GM12878 (cell line): ENCODE results near the gene CD300LG. TPM values are rescaled to one million over a fixed set of nuclear protein-coding genes. Genes with fewer than 3 reads are reported as not detected.

Experiments
- ATAC-seq: fragments of 200-7000 bp; cut with Tn5 transposase; 3 replicates; pipeline ENCODE4 v1.9.1; 2020; ENCODE audit warnings: mild to moderate bottlenecking, moderate library complexity
- BruUV-seq: library from RNA; stranded (reverse); fragments of 400-500 nt; replicated peaks from 2 replicates; lab custom pipeline; 2021; lab: Mats Ljungman, UMichigan
- CTCF ChIA-PET: fragments of 300-600 bp; sonication (Branson Sonifier 250); formaldehyde crosslinking; extraction: SDS; loops from one replicate; lab custom pipeline; 2021; ENCODE audit warnings: inconsistent platforms; lab: Yijun Ruan, JAX
- POLR2A ChIA-PET: fragments of 350-600 bp; formaldehyde crosslinking; extraction: SDS; loops from one replicate; lab custom pipeline; 2021; ENCODE audit warnings: inconsistent platforms; lab: Charles Lee
- RAD21 ChIA-PET: fragments of 300-600 bp; sonication (Branson Sonifier 250); formaldehyde crosslinking; loops from one replicate; lab custom pipeline; 2023; ENCODE audit warnings: antibody characterized with exemption; ENCODE audit not compliant: unreplicated experiment; lab: Charles Lee
- SMC1A ChIA-PET: fragments of 300-600 bp; sonication (Branson Sonifier 250); formaldehyde crosslinking; loops from one replicate; lab custom pipeline; 2023; ENCODE audit not compliant: unreplicated experiment, uncharacterized antibody; lab: Charles Lee
- DNase-seq: peaks from one replicate; pipeline ENCODE4 v3.0.0-alpha.2; 2011; ENCODE audit warnings: low read depth, low spot score
- FAIRE-seq: peaks from 3 replicates; lab custom pipeline; 2011; peaks lifted over from hg19 to GRCh38; lab: Jason Lieb, UNC
- H2AFZ ChIP-seq: 2 replicates; pipeline ENCODE4 v1.6.0; 2011; ENCODE audit warnings: low read depth, low read length, control low read depth; ENCODE audit not compliant: control insufficient read depth
- H3K27ac ChIP-seq: 2 replicates; pipeline ENCODE4 v1.5.1; 2011; ENCODE audit warnings: control low read depth; ENCODE audit not compliant: control insufficient read depth, insufficient read depth
- H3K27me3 ChIP-seq, 2 experiments: replicated peaks in 1 of 2; 2 replicates each; pipeline versions ENCODE4 v1.6.0 to v1.6.1; 2011; ENCODE audit warnings: low read length in 1 of 2; ENCODE audit not compliant: control insufficient read depth in 2 of 2, insufficient read depth in 2 of 2
- H3K36me3 ChIP-seq, 2 experiments: 2 replicates each; pipeline ENCODE4 v1.5.1; 2011; ENCODE audit warnings: low read length in 1 of 2; ENCODE audit not compliant: control insufficient read depth in 2 of 2, insufficient read depth in 2 of 2
- H3K4me1 ChIP-seq: 2 replicates; pipeline ENCODE4 v1.6.1; 2011; ENCODE audit warnings: mild to moderate bottlenecking, low read length, moderate library complexity, mixed read lengths; ENCODE audit not compliant: control insufficient read depth, insufficient read depth
- H3K4me2 ChIP-seq: 2 replicates; pipeline ENCODE4 v1.6.0; 2011; ENCODE audit warnings: control low read depth; ENCODE audit not compliant: control insufficient read depth, insufficient read depth
- H3K4me3 ChIP-seq: fragments of 200-600 bp; sonication (generic); 2 replicates; pipeline ENCODE4 v1.5.1; 2016
- H3K79me2 ChIP-seq: 2 replicates; pipeline ENCODE4 v1.6.0; 2011; ENCODE audit warnings: low read length; ENCODE audit not compliant: control insufficient read depth, insufficient read depth
- H3K9ac ChIP-seq: 2 replicates; pipeline ENCODE4 v1.8.0; 2011; ENCODE audit warnings: low read length, control low read depth, mixed read lengths; ENCODE audit not compliant: control insufficient read depth, insufficient read depth
- H3K9me3 ChIP-seq: replicated peaks from 3 replicates; pipeline ENCODE4 v1.5.1; 2011; ENCODE audit warnings: mild to moderate bottlenecking, low read length; ENCODE audit not compliant: control insufficient read depth, insufficient read depth
- H4K20me1 ChIP-seq: 2 replicates; pipeline ENCODE4 v1.6.0; 2011; ENCODE audit not compliant: control insufficient read depth, insufficient read depth
- CBX5 ChIP-seq: sonication (generic); IDR thresholded peaks from 2 replicates; pipeline ENCODE4 v1.6.1; 2016; ENCODE audit warnings: low read depth, moderate library complexity, mild to moderate bottlenecking, inconsistent platforms
- LARP7 ChIP-seq: fragments of 450-650 bp; IDR thresholded peaks from 2 replicates; pipeline ENCODE4 v1.6.1; 2017; ENCODE audit warnings: mild to moderate bottlenecking
- RBBP5 ChIP-seq: fragments of 200-600 bp; sonication (generic); conservative IDR thresholded peaks from 2 replicates; pipeline ENCODE4 v1.6.1; 2016
- SREBF2 ChIP-seq: IDR thresholded peaks from 2 replicates; pipeline ENCODE4 v1.6.1; 2012; ENCODE audit warnings: mild to moderate bottlenecking, low read length
- TBL1XR1 ChIP-seq: IDR thresholded peaks from 2 replicates; pipeline ENCODE4 v1.6.1; 2012; ENCODE audit warnings: low read depth, low read length, improper control_type of control experiment
- WGBS: methylation state at CpG from one replicate; pipeline ENCODE4 v1.1.6; 2016; ENCODE audit warnings: low lambda C conversion rate; ENCODE audit not compliant: insufficient replicate concordance, insufficient coverage; ENCODE audit errors: missing lambda C conversion rate; 5-methylcytosine and 5-hydroxymethylcytosine counted together
- in situ Hi-C: fragments of 300-500 bp; cut with MboI; formaldehyde crosslinking; loops from 9 replicates; pipeline ENCODE4 v1.14.3; 2018; ENCODE audit warnings: mixed read lengths
- intact Hi-C: fragments of 100-400 bp; cut with micrococcal nuclease; formaldehyde crosslinking; loops from one replicate; pipeline ENCODE4 v1.14.2; 2022; ENCODE audit not compliant: unreplicated experiment
- polyA plus RNA-seq, 11 experiments: library from polyadenylated mRNA; depleted of rRNA in 4 of 11; unstranded in 6 of 11; stranded (reverse) in 5 of 11; fragments of >200 nt; fragmentation: Nextera tagmentation in 4 of 11; fragmentation: Illumina TruSeq in 1 of 11; extraction: Ambion mirVana in 4 of 11; extraction: Trizol in 1 of 11; gene quantifications; 1 replicate in 1 of 11; 2 replicates in 10 of 11; pipeline versions ENCODE4 v1.2.1 to v1.2.3, GENCODE V29; 2011 to 2016; ENCODE audit warnings: inconsistent platforms in 2 of 11, missing spikeins in 2 of 11, low read depth in 1 of 11
- total RNA-seq, 4 experiments: library from RNA; depleted of rRNA in 3 of 4; stranded (reverse); fragments of >200 nt in 3 of 4; fragmentation: Illumina TruSeq in 1 of 4; extraction: Trizol in 1 of 4; gene quantifications; 2 replicates each; pipeline versions ENCODE4 v1.2.1 to v1.2.3, GENCODE V29; 2013 to 2021
- TF ChIP-seq, protein P1 (sequence below): fragments of 450-650 bp; IDR thresholded peaks from 2 replicates; pipeline ENCODE4 v1.6.1; 2016; ENCODE audit warnings: mild to moderate bottlenecking, moderate library complexity, borderline replicate concordance
- TF ChIP-seq, protein P2 (sequence below): fragments of 450-650 bp; IDR thresholded peaks from 2 replicates; pipeline ENCODE4 v1.6.1; 2017; ENCODE audit warnings: mild to moderate bottlenecking, moderate library complexity

CD300LG gene
- total and polyA plus RNA-seq, 10 of the 15 experiments (the other 5 are each of a cell fraction or from before 2014, with no cell fraction given), result not detected

DNA sequence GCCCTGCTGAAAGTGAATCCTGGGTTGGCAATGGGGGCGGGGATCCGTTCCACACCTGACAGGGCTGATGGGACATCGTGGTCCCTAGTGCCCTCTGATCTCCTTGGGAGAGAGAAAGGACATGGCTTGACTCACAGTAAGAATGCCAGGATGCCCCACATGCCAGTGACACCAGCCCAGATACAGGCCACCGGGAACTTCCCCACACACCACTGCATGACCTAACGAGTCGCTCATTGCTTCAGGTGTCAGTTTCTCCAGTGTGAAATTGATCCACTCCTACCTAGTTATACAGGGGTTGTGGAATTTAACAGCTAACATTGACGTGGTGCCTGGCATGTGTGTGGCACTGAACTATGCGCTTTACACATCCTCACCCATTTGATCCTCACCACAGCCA is 7.5 kb downstream of the CD300LG start (continued):
- TF ChIP-seq, protein P1, sequence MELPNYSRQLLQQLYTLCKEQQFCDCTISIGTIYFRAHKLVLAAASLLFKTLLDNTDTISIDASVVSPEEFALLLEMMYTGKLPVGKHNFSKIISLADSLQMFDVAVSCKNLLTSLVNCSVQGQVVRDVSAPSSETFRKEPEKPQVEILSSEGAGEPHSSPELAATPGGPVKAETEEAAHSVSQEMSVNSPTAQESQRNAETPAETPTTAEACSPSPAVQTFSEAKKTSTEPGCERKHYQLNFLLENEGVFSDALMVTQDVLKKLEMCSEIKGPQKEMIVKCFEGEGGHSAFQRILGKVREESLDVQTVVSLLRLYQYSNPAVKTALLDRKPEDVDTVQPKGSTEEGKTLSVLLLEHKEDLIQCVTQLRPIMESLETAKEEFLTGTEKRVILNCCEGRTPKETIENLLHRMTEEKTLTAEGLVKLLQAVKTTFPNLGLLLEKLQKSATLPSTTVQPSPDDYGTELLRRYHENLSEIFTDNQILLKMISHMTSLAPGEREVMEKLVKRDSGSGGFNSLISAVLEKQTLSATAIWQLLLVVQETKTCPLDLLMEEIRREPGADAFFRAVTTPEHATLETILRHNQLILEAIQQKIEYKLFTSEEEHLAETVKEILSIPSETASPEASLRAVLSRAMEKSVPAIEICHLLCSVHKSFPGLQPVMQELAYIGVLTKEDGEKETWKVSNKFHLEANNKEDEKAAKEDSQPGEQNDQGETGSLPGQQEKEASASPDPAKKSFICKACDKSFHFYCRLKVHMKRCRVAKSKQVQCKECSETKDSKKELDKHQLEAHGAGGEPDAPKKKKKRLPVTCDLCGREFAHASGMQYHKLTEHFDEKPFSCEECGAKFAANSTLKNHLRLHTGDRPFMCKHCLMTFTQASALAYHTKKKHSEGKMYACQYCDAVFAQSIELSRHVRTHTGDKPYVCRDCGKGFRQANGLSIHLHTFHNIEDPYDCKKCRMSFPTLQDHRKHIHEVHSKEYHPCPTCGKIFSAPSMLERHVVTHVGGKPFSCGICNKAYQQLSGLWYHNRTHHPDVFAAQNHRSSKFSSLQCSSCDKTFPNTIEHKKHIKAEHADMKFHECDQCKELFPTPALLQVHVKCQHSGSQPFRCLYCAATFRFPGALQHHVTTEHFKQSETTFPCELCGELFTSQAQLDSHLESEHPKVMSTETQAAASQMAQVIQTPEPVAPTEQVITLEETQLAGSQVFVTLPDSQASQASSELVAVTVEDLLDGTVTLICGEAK, result no peak
- TF ChIP-seq RBBP5, result no peak
- no peak for TF ChIP-seq CBX5
- no peak for TF ChIP-seq LARP7
- TF ChIP-seq, all 136 proteins: peak for 0

DNA sequence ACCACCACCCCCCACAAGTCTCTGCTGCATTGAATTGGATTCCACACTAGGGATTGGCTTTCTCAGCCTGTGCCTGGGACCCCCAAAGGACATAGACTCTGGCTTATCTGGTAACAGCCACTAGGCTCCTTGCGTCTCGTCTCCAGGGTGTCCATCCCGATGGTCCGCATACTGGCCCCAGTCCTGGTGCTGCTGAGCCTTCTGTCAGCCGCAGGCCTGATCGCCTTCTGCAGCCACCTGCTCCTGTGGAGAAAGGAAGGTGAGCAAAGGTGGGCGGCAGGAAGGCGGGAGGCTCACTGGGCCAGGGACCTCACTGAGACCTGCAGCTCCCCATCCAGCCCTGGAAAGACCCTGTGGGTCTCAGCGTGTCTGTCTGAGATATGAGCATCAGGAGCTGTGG is 8.1 kb downstream of the CD300LG start:
- RAD21 ChIA-PET, result no interaction called here
- Histone ChIP-seq H4K20me1 (no peaks in the 10 kb centered on the region), H3K4me3 (no peak overlapping the region), H3K4me2 (no peak overlapping the region), H3K79me2 (no peaks in the 10 kb centered on the region), H3K27me3 (no peaks in the 10 kb centered on the region; a peak in 3 of 4 replicates), H3K4me1 (no peaks in the 10 kb centered on the region), H3K9ac (no peak overlapping the region)
- no peak for ATAC-seq
- no peak for FAIRE-seq
- WGBS, result 55% methylated on average over 9 of the region's 9 CpGs
- no peak for DNase-seq
- intact Hi-C loops, result no loop called here
- no peak for TF ChIP-seq TBL1XR1
- no peak for TF ChIP-seq SREBF2
- TF ChIP-seq, protein P2, sequence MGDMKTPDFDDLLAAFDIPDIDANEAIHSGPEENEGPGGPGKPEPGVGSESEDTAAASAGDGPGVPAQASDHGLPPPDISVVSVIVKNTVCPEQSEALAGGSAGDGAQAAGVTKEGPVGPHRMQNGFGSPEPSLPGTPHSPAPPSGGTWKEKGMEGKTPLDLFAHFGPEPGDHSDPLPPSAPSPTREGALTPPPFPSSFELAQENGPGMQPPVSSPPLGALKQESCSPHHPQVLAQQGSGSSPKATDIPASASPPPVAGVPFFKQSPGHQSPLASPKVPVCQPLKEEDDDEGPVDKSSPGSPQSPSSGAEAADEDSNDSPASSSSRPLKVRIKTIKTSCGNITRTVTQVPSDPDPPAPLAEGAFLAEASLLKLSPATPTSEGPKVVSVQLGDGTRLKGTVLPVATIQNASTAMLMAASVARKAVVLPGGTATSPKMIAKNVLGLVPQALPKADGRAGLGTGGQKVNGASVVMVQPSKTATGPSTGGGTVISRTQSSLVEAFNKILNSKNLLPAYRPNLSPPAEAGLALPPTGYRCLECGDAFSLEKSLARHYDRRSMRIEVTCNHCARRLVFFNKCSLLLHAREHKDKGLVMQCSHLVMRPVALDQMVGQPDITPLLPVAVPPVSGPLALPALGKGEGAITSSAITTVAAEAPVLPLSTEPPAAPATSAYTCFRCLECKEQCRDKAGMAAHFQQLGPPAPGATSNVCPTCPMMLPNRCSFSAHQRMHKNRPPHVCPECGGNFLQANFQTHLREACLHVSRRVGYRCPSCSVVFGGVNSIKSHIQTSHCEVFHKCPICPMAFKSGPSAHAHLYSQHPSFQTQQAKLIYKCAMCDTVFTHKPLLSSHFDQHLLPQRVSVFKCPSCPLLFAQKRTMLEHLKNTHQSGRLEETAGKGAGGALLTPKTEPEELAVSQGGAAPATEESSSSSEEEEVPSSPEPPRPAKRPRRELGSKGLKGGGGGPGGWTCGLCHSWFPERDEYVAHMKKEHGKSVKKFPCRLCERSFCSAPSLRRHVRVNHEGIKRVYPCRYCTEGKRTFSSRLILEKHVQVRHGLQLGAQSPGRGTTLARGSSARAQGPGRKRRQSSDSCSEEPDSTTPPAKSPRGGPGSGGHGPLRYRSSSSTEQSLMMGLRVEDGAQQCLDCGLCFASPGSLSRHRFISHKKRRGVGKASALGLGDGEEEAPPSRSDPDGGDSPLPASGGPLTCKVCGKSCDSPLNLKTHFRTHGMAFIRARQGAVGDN, result no peak
- TF ChIP-seq, all 136 proteins: peak for 0
- no TSS peak for BruUV-seq
- in situ Hi-C loops, result no loop called here
- H3K27ac ChIP-seq, result no peak overlapping the region
- CTCF ChIA-PET, result interaction anchor here (1.2 kb wide), 1 partner anchor 9 kb away, joined by 5 read pairs; the partner anchor contains the start of gene CD300LG
- H3K36me3 ChIP-seq, result no peaks in the 10 kb centered on the region
- SMC1A ChIA-PET, result no interaction called here
- POLR2A ChIA-PET, result no interaction called here
- H3K9me3 ChIP-seq, result no peaks in the 10 kb centered on the region
- H2AFZ ChIP-seq, result no peak overlapping the region
